CD4-positive, alpha-beta T cell treated with Interleukin-17A for 4 hours (primary cell): ENCODE results near the gene CADM4.
"Not testable (repeated sequence)": the region's sequence is repeated elsewhere in the genome, so short reads cannot be mapped to it uniquely, and the experiment has no call there.

ENCODE experiments used
- DNase-seq: peaks from one replicate; pipeline ENCODE4 v3.0.0-alpha.2; 2020; ENCODE audit warnings: mixed read lengths

The CADM4 gene

GRCh38 chr19:43660971-43661360 lies 21.3 kb upstream of the CADM4 start:
- DNase-seq: no peak

GRCh38 chr19:43660301-43660970 lies 20.8 kb upstream of the CADM4 start:
- no peak for DNase-seq

GRCh38 chr19:43658494-43658893 lies 18.8 kb upstream of the CADM4 start:
- DNase-seq: no peak

GRCh38 chr19:43658001-43658400 lies 18.4 kb upstream of the CADM4 start:
- no peak for DNase-seq

- no peak for DNase-seq
Observed at GRCh38 chr19:43656436-43656835, 16.8 kb upstream of the CADM4 start.

- DNase-seq: no peak
Observed at GRCh38 chr19:43652546-43652874, 12.9 kb upstream of the CADM4 start.

GRCh38 chr19:43651758-43652545 lies 12.3 kb upstream of the CADM4 start:
- DNase-seq: peak; percentile 49

GRCh38 chr19:43650276-43650675 lies 10.6 kb upstream of the CADM4 start:
- DNase-seq: not testable (repeated sequence)

- no peak for DNase-seq
Observed at GRCh38 chr19:43649514-43649913, 9.9 kb upstream of the CADM4 start.

GRCh38 chr19:43648633-43649032 lies 9.0 kb upstream of the CADM4 start:
- DNase-seq: no peak

GRCh38 chr19:43644181-43644580 lies 4.5 kb upstream of the CADM4 start:
- no peak for DNase-seq

- DNase-seq: no peak
Observed at GRCh38 chr19:43643326-43643725, 3.7 kb upstream of the CADM4 start.

- no peak for DNase-seq
Observed at GRCh38 chr19:43642531-43642930, 2.9 kb upstream of the CADM4 start.

GRCh38 chr19:43641333-43641732 lies 1.7 kb upstream of the CADM4 start:
- no peak for DNase-seq

GRCh38 chr19:43640424-43640757 lies 741 bp upstream of the CADM4 start:
- DNase-seq: no peak

- DNase-seq: no peak
Observed at GRCh38 chr19:43638995-43639518, 593 bp downstream of the CADM4 start.

- DNase-seq: no peak
Observed at GRCh38 chr19:43638214-43638994, 1.2 kb downstream of the CADM4 start.

GRCh38 chr19:43636121-43636683 lies 3.4 kb downstream of the CADM4 start:
- DNase-seq: no peak

- DNase-seq: not testable (repeated sequence)
Observed at GRCh38 chr19:43635561-43635940, 4.1 kb downstream of the CADM4 start.

GRCh38 chr19:43634872-43635560 lies 4.6 kb downstream of the CADM4 start:
- DNase-seq: no peak

GRCh38 chr19:43634506-43634871 lies 5.2 kb downstream of the CADM4 start:
- DNase-seq: no peak

GRCh38 chr19:43634068-43634467 lies 5.6 kb downstream of the CADM4 start:
- DNase-seq: no peak

- no peak for DNase-seq
Observed at GRCh38 chr19:43633520-43633919, 6.1 kb downstream of the CADM4 start.
